K562 (cell line): ENCODE results near the gene CCDC185. TPM values are rescaled to one million over a fixed set of nuclear protein-coding genes. Genes with fewer than 3 reads are reported as not detected.

ENCODE experiments used
- FOS ChIP-seq: IDR thresholded peaks from 3 replicates; pipeline ENCODE4 v1.6.1; 2011; ENCODE audit not compliant: insufficient read length; ENCODE audit errors: extremely low read depth
- NELFE ChIP-seq: IDR thresholded peaks from 2 replicates; pipeline ENCODE4 v1.6.1; 2011; ENCODE audit warnings: mild to moderate bottlenecking; ENCODE audit not compliant: insufficient read depth, insufficient read length
- NR1H2 ChIP-seq: sonication (generic); formaldehyde crosslinking; IDR thresholded peaks from 2 replicates; pipeline ENCODE4 v1.4.0; 2020; ENCODE audit warnings: mild to moderate bottlenecking, missing genetic modification reagents
- RBBP5 ChIP-seq: fragments of 200-600 bp; sonication (generic); IDR thresholded peaks from 2 replicates; pipeline ENCODE4 v1.6.1; 2012; ENCODE audit warnings: borderline replicate concordance, mild to moderate bottlenecking, low read length, control low read depth, inconsistent platforms; ENCODE audit not compliant: insufficient read depth, poor library complexity, severe bottlenecking
- RBM34 ChIP-seq: fragments of 200-400 bp; formaldehyde crosslinking; IDR thresholded peaks from 2 replicates; pipeline ENCODE4 v1.6.1; 2018; ENCODE audit warnings: low read length, borderline replicate concordance; ENCODE audit not compliant: insufficient read depth
- TEAD2 ChIP-seq: fragments of 450-650 bp; IDR thresholded peaks from 2 replicates; pipeline ENCODE4 v1.6.1; 2016; ENCODE audit warnings: missing genetic modification characterization, control low read depth, missing compliant biosample characterization
- ZNF695 ChIP-seq: fragments of 450-650 bp; formaldehyde crosslinking; IDR thresholded peaks from 2 replicates; pipeline ENCODE4 v1.4.0; 2020; ENCODE audit warnings: mild to moderate bottlenecking, moderate library complexity
- polyA plus RNA-seq, 8 experiments: library from polyadenylated mRNA; depleted of rRNA in 4 of 8; stranded (reverse) in 5 of 8; unstranded in 3 of 8; fragments of >200 nt; fragmentation: Nextera tagmentation in 2 of 8; fragmentation: Illumina TruSeq in 1 of 8; extraction: Ambion mirVana in 2 of 8; extraction: Trizol in 1 of 8; gene quantifications; 2 replicates each; pipeline versions ENCODE4 v1.2.1 to v1.2.3, GENCODE V29; 2011 to 2014; ENCODE audit warnings: inconsistent platforms in 1 of 8, missing spikeins in 1 of 8
- total RNA-seq, 7 experiments: library from RNA; depleted of rRNA in 6 of 7; stranded (reverse); fragments of >200 nt in 6 of 7; fragmentation: Illumina TruSeq in 2 of 7; extraction: Trizol in 2 of 7; gene quantifications; 2 replicates each; pipeline versions ENCODE4 v1.2.1 to v1.2.3, GENCODE V29; 2011 to 2021; ENCODE audit warnings: low replicate concordance in 1 of 7
- TF ChIP-seq, protein P1 (sequence below): sonication (generic); formaldehyde crosslinking; IDR thresholded peaks from 2 replicates; pipeline ENCODE4 v1.8.1; 2023; ENCODE audit warnings: missing genetic modification reagents, mild to moderate bottlenecking, borderline replicate concordance

CCDC185 gene
- total and polyA plus RNA-seq, 9 of the 15 experiments (the other 6 are each of a cell fraction or from before 2014, with no cell fraction given), result not detected

GRCh38 chr1:223350361-223350908, 42.8 kb upstream of the CCDC185 start (continued):
- TF ChIP-seq, protein P1, sequence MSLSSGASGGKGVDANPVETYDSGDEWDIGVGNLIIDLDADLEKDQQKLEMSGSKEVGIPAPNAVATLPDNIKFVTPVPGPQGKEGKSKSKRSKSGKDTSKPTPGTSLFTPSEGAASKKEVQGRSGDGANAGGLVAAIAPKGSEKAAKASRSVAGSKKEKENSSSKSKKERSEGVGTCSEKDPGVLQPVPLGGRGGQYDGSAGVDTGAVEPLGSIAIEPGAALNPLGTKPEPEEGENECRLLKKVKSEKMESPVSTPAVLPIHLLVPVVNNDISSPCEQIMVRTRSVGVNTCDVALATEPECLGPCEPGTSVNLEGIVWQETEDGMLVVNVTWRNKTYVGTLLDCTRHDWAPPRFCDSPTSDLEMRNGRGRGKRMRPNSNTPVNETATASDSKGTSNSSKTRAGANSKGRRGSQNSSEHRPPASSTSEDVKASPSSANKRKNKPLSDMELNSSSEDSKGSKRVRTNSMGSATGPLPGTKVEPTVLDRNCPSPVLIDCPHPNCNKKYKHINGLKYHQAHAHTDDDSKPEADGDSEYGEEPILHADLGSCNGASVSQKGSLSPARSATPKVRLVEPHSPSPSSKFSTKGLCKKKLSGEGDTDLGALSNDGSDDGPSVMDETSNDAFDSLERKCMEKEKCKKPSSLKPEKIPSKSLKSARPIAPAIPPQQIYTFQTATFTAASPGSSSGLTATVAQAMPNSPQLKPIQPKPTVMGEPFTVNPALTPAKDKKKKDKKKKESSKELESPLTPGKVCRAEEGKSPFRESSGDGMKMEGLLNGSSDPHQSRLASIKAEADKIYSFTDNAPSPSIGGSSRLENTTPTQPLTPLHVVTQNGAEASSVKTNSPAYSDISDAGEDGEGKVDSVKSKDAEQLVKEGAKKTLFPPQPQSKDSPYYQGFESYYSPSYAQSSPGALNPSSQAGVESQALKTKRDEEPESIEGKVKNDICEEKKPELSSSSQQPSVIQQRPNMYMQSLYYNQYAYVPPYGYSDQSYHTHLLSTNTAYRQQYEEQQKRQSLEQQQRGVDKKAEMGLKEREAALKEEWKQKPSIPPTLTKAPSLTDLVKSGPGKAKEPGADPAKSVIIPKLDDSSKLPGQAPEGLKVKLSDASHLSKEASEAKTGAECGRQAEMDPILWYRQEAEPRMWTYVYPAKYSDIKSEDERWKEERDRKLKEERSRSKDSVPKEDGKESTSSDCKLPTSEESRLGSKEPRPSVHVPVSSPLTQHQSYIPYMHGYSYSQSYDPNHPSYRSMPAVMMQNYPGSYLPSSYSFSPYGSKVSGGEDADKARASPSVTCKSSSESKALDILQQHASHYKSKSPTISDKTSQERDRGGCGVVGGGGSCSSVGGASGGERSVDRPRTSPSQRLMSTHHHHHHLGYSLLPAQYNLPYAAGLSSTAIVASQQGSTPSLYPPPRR (CRISPR knock-in tag), result no peak
- TF ChIP-seq RBM34 (no peak), RBBP5 (no peak), NR1H2 (no peak), ZNF695 (CRISPR knock-in tag) (no peak), TEAD2 (no peak), NELFE (no peak), FOS (no peak)
